ENCODE results near the gene RAPSN. TPM values are rescaled to one million over a fixed set of nuclear protein-coding genes. Genes with fewer than 3 reads are reported as not detected.

Gene RAPSN
- polyA plus RNA-seq, 1 donor from 2014 or later = not detected

GRCh38 chr11:47443028-47443700 lies 5.8 kb downstream of the RAPSN start:
- Histone ChIP-seq H3K4me3 (ENCODE audit: low read length) (no peak overlapping the region), H3F3A (ENCODE audit: insufficient read depth, low read length, poor library complexity, severe bottlenecking) (no peaks in the 10 kb centered on the region), H3K4me2 (ENCODE audit: low read length) (no peak overlapping the region), H3K9ac (ENCODE audit: low read length) (no peak overlapping the region), H3K27me3 (ENCODE audit: insufficient read depth, low read depth, low read length) (no peaks in the 10 kb centered on the region), H3K9me2 (ENCODE audit: insufficient read depth, low read length) (no peaks in the 10 kb centered on the region), H3K27ac (ENCODE audit: low read length) (no peak overlapping the region), H3K79me2 (replicated peaks; ENCODE audit: insufficient read depth, low read length) (no peaks in the 10 kb centered on the region), H2AFZ (ENCODE audit: low read depth, low read length) (no peak overlapping the region), H4K20me1 (ENCODE audit: insufficient read depth) (no peaks in the 10 kb centered on the region), H3K9me3 (ENCODE audit: low read length) (no peaks in the 10 kb centered on the region), H3K36me3 (ENCODE audit: insufficient read depth, low read length) (no peaks in the 10 kb centered on the region)
- TF ChIP-seq REST (IDR thresholded peaks at IDR 0.05; ENCODE audit: borderline replicate concordance) (no peak), POLR2AphosphoS5 (IDR thresholded peaks at IDR 0.05) (no peak), TAF1 (IDR thresholded peaks at IDR 0.05; ENCODE audit: low read depth) (no peak), SMC3 (conservative IDR thresholded peaks at IDR 0.05; ENCODE audit: poor library complexity) (no peak), EP300 (conservative IDR thresholded peaks at IDR 0.05; ENCODE audit: poor library complexity, severe bottlenecking) (no peak), CTCF (IDR thresholded peaks at IDR 0.05; ENCODE audit: poor library complexity, severe bottlenecking) (no peak), EZH2 (IDR thresholded peaks at IDR 0.05; ENCODE audit: borderline replicate concordance, insufficient read depth, low read length, poor library complexity, severe bottlenecking) (no peak), RAD21 (conservative IDR thresholded peaks at IDR 0.05) (no peak)

- TF ChIP-seq CTCF (IDR thresholded peaks at IDR 0.05; ENCODE audit: poor library complexity, severe bottlenecking) (no peak), RAD21 (conservative IDR thresholded peaks at IDR 0.05) (no peak)
- H3K9ac ChIP-seq (ENCODE audit: low read length) = no peak overlapping the region
- no peak overlapping the region for H3K4me3 ChIP-seq (ENCODE audit: low read length)
- no peak overlapping the region for H3K4me2 ChIP-seq (ENCODE audit: low read length)
- no peaks in the 10 kb centered on the region for H3K9me3 ChIP-seq (ENCODE audit: low read length)
- no peaks in the 10 kb centered on the region for H3F3A ChIP-seq (ENCODE audit: insufficient read depth, low read length, poor library complexity, severe bottlenecking)
- no peaks in the 10 kb centered on the region for H3K27me3 ChIP-seq (ENCODE audit: insufficient read depth, low read depth, low read length)
- no peak overlapping the region for H3K27ac ChIP-seq (ENCODE audit: low read length)
- H3K79me2 ChIP-seq (replicated peaks; ENCODE audit: insufficient read depth, low read length) = no peaks in the 10 kb centered on the region
- H4K20me1 ChIP-seq (ENCODE audit: insufficient read depth) = no peaks in the 10 kb centered on the region
- no peaks in the 10 kb centered on the region for H3K36me3 ChIP-seq (ENCODE audit: insufficient read depth, low read length)
- no peaks in the 10 kb centered on the region for H3K9me2 ChIP-seq (ENCODE audit: insufficient read depth, low read length)
- H2AFZ ChIP-seq (ENCODE audit: low read depth, low read length) = no peak overlapping the region
Measured at GRCh38 chr11:47442514-47442913, 6.4 kb downstream of the RAPSN start.

Data from neural cell (in vitro differentiated cells).